HG03565 (cell line): ENCODE data around the gene ABCA4.

ENCODE experiments used
- ATAC-seq: cut with Tn5 transposase; IDR thresholded peaks from one replicate; pipeline ENCODE4 v1.9.1; 2021; ENCODE audit warnings: mild to moderate bottlenecking, moderate library complexity; ENCODE audit not compliant: unreplicated experiment

Gene ABCA4

GRCh38 chr1:94084547-94084946 lies 36.4 kb downstream of the ABCA4 start:
- no peak for ATAC-seq

- ATAC-seq, result no peak
Measured at GRCh38 chr1:94084085-94084484, 36.9 kb downstream of the ABCA4 start.

GRCh38 chr1:94083681-94084080 lies 37.3 kb downstream of the ABCA4 start:
- no peak for ATAC-seq

GRCh38 chr1:94081566-94082344 lies 39.2 kb downstream of the ABCA4 start:
- no peak for ATAC-seq

GRCh38 chr1:94079989-94080388 lies 41.0 kb downstream of the ABCA4 start:
- ATAC-seq, result no peak

GRCh38 chr1:94079080-94079940 lies 41.6 kb downstream of the ABCA4 start:
- no peak for ATAC-seq

- ATAC-seq, result no peak
Measured at GRCh38 chr1:94072840-94073522, 48.0 kb downstream of the ABCA4 start.

- ATAC-seq, result no peak
Measured at GRCh38 chr1:94071976-94072375, 49.0 kb downstream of the ABCA4 start.

- ATAC-seq, result no peak
Measured at GRCh38 chr1:94071391-94071790, 49.6 kb downstream of the ABCA4 start.

- ATAC-seq, result no peak
Measured at GRCh38 chr1:94070865-94071264, 50.1 kb downstream of the ABCA4 start.

GRCh38 chr1:94069919-94070285 lies 51.0 kb downstream of the ABCA4 start:
- no peak for ATAC-seq

- ATAC-seq, result no peak
Measured at GRCh38 chr1:94068999-94069918, 51.7 kb downstream of the ABCA4 start.

GRCh38 chr1:94068096-94068998 lies 52.6 kb downstream of the ABCA4 start:
- no peak for ATAC-seq

- no peak for ATAC-seq
Measured at GRCh38 chr1:94067196-94067595, 53.8 kb downstream of the ABCA4 start.

- no peak for ATAC-seq
Measured at GRCh38 chr1:94063379-94063778, 57.6 kb downstream of the ABCA4 start.

GRCh38 chr1:94061513-94062443 lies 59.2 kb downstream of the ABCA4 start:
- peak; percentile 71 for ATAC-seq

- no peak for ATAC-seq
Measured at GRCh38 chr1:94060720-94061119, 60.2 kb downstream of the ABCA4 start.

- no peak for ATAC-seq
Measured at GRCh38 chr1:94058766-94059165, 62.2 kb downstream of the ABCA4 start.
